GM12892 (cell line): ENCODE data around the gene CIAO2A.

ENCODE experiments used
- POLR2A ChIP-seq: IDR thresholded peaks from 2 replicates; pipeline ENCODE4 v1.6.1; 2011; ENCODE audit warnings: low read depth, low read length, control low read depth
- POLR2AphosphoS5 ChIP-seq: IDR thresholded peaks from 2 replicates; pipeline ENCODE4 v1.6.1; 2011; ENCODE audit warnings: low read depth, low read length, control low read depth
- TAF1 ChIP-seq: IDR thresholded peaks from 2 replicates; pipeline ENCODE4 v1.6.1; 2011; ENCODE audit warnings: low read depth, mild to moderate bottlenecking, control low read depth, low read length, borderline replicate concordance

GRCh38 chr15:64022571-64022970 lies 71.1 kb downstream of the CIAO2A start:
- TF ChIP-seq POLR2A (no peak), TAF1 (no peak), POLR2AphosphoS5 (no peak)
